ENCODE results near the gene ZNF275.
"Not testable (repeated sequence)": the region's sequence is repeated elsewhere in the genome, so short reads cannot be mapped to it uniquely, and the experiment has no call there.

DNA sequence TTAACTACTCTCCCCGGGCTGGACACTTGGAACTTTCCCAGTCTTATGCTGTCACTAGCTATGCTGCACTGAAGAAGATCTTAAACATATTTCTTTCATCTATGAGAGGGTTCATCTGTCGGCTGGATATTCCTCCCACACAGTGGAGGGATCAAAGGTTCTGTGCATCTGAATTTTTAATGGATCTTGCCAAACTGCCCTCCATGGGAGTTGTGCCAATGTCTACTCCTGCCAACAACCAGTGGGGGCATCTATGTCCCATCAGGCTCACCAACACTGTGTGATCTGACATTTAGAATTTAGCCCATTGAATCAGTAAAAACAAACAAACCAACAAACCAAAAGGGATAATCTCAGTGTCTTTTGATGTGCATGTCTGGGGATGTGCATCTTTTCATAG lies 45.1 kb upstream of the ZNF275 start:
- not testable (repeated sequence) for TF ChIP-seq ZFP30 (CRISPR knock-in tag; IDR thresholded peaks at IDR 0.05); TCF4 (CRISPR knock-in tag; IDR thresholded peaks at IDR 0.05; ENCODE audit: borderline replicate concordance); ISL1 (CRISPR knock-in tag; IDR thresholded peaks at IDR 0.05); BACH2 (CRISPR knock-in tag; IDR thresholded peaks at IDR 0.05; ENCODE audit: borderline replicate concordance); ARNTL (CRISPR knock-in tag; IDR thresholded peaks at IDR 0.05; ENCODE audit: borderline replicate concordance, low read depth); CSDC2 (CRISPR knock-in tag; IDR thresholded peaks at IDR 0.05); ZNF70 (CRISPR knock-in tag; IDR thresholded peaks at IDR 0.05); ZNF565 (CRISPR knock-in tag; conservative IDR thresholded peaks at IDR 0.05; ENCODE audit: low read depth); ZFP3 (CRISPR knock-in tag; IDR thresholded peaks at IDR 0.05); TOX (CRISPR knock-in tag; IDR thresholded peaks at IDR 0.05; ENCODE audit: borderline replicate concordance); SNAI2 (CRISPR knock-in tag; IDR thresholded peaks at IDR 0.05)
- TF ChIP-seq, protein P1, sequence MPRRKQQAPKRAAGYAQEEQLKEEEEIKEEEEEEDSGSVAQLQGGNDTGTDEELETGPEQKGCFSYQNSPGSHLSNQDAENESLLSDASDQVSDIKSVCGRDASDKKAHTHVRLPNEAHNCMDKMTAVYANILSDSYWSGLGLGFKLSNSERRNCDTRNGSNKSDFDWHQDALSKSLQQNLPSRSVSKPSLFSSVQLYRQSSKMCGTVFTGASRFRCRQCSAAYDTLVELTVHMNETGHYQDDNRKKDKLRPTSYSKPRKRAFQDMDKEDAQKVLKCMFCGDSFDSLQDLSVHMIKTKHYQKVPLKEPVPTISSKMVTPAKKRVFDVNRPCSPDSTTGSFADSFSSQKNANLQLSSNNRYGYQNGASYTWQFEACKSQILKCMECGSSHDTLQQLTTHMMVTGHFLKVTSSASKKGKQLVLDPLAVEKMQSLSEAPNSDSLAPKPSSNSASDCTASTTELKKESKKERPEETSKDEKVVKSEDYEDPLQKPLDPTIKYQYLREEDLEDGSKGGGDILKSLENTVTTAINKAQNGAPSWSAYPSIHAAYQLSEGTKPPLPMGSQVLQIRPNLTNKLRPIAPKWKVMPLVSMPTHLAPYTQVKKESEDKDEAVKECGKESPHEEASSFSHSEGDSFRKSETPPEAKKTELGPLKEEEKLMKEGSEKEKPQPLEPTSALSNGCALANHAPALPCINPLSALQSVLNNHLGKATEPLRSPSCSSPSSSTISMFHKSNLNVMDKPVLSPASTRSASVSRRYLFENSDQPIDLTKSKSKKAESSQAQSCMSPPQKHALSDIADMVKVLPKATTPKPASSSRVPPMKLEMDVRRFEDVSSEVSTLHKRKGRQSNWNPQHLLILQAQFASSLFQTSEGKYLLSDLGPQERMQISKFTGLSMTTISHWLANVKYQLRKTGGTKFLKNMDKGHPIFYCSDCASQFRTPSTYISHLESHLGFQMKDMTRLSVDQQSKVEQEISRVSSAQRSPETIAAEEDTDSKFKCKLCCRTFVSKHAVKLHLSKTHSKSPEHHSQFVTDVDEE (CRISPR knock-in tag; IDR thresholded peaks at IDR 0.05) = not testable (repeated sequence)
